Measurements from ENCODE around the gene NDUFA1. TPM values are rescaled to one million over a fixed set of nuclear protein-coding genes. Genes with fewer than 3 reads are reported as not detected.

Gene NDUFA1
- total and polyA plus RNA-seq, 2 of the 13 experiments (the other 11 are each of a cell fraction or from before 2014, with no cell fraction given), result 150 to 167 TPM

- Histone ChIP-seq H3K9me3 (ENCODE audit: low read length) (no peaks in the 10 kb centered on the region), H3K4me1 (ENCODE audit: insufficient read depth, low read length) (peaks cover 4% of the 10 kb centered on the region; the same call in 1 of the 2 replicates), H2AFZ (ENCODE audit: low read length) (no peak overlapping the region), H3K79me2 (ENCODE audit: insufficient read depth, low read length) (peaks cover 36% of the 10 kb centered on the region), H3K27ac (ENCODE audit: extremely low read length, insufficient read depth, low read length) (peak overlapping the region; percentile 99), H4K20me1 (ENCODE audit: insufficient read depth, low read length) (no peaks in the 10 kb centered on the region), H3K36me3 (replicated peaks in 1 of 2; ENCODE audit: control insufficient read depth in 1 of 2, insufficient read depth in 2 of 2, low read length in 2 of 2) (0 out of 5 replicates have a peak, but pooled peaks cover 0 to 5% of the 10 kb centered on the region in 2 experiments), H3K9ac (ENCODE audit: insufficient read depth, low read depth, low read length) (peak overlapping the region; percentile 96), H3K4me2 (ENCODE audit: low read depth, low read length) (peak overlapping the region; percentile 74), H3K27me3 (ENCODE audit: control insufficient read depth in 1 of 2, insufficient read depth in 2 of 2, low read length in 2 of 2) (no peaks in the 10 kb centered on the region; a peak in 1 of 5 replicates), H3K4me3 (replicated peaks in 1 of 3; ENCODE audit: insufficient read depth in 1 of 3, low read depth in 2 of 3, low read length in 3 of 3) (peak overlapping the region; percentile 70 to 82 (median 74))
- ChIA-PET CTCF (ENCODE audit: low intra/inter-chr PET ratio, low total read pairs) (no interaction called here), POLR2A (interaction anchor here (1.0 to 3.7 kb wide), 4 partner anchors 19 to 86 kb away, joined by 4 to 42 read pairs (median 16); partner anchors contain the start of genes RPL39 and UPF3B)
- ATAC-seq, result peak; percentile 58
- in situ Hi-C loops (cut with HindIII; ENCODE audit: extremely low pct_ligation_motif_present, low pct_unique_long_range_greater_than_20kb), result no loop called here
- intact Hi-C loops (cut with micrococcal nuclease; ENCODE audit: unreplicated experiment), result loop anchor here (2.0 kb wide), 2 partner anchors 18 to 80 kb away; partner anchors contain the start of genes RPL39 and UPF3B
- TF ChIP-seq ZNF317 (CRISPR knock-in tag; IDR thresholded peaks at IDR 0.05) (0 out of 2 replicates have a peak, but pooled peaks have one; percentile 16), ISL2 (CRISPR knock-in tag; IDR thresholded peaks at IDR 0.05) (no peak)
- FAIRE-seq, result no peak
- DNase-seq (ENCODE audit: low spot score), result no peak
- 0% methylated on average over 10 of the region's 26 CpGs for WGBS (ENCODE audit: low lambda C conversion rate)
- BruUV-seq (replicated peaks), result TSS peak; percentile 89
These were observed 410 bp upstream of the NDUFA1 start for GRCh38 chrX:119871245-119871598.

- no peak for ATAC-seq
- Histone ChIP-seq H3K27ac (ENCODE audit: extremely low read length, insufficient read depth, low read length) (no peak overlapping the region), H3K4me3 (replicated peaks in 1 of 3; ENCODE audit: insufficient read depth in 1 of 3, low read depth in 2 of 3, low read length in 3 of 3) (no peak overlapping the region), H3K9me3 (ENCODE audit: low read length) (no peaks in the 10 kb centered on the region), H3K4me2 (ENCODE audit: low read depth, low read length) (no peak overlapping the region), H3K4me1 (ENCODE audit: insufficient read depth, low read length) (no peaks in the 10 kb centered on the region), H3K27me3 (ENCODE audit: control insufficient read depth in 1 of 2, insufficient read depth in 2 of 2, low read length in 2 of 2) (no peaks in the 10 kb centered on the region), H3K36me3 (replicated peaks in 1 of 2; ENCODE audit: control insufficient read depth in 1 of 2, insufficient read depth in 2 of 2, low read length in 2 of 2) (peaks cover 0 to 5% of the 10 kb centered on the region in 2 experiments; a peak in 1 of 5 replicates), H3K79me2 (ENCODE audit: insufficient read depth, low read length) (no peaks in the 10 kb centered on the region), H4K20me1 (ENCODE audit: insufficient read depth, low read length) (no peaks in the 10 kb centered on the region), H2AFZ (ENCODE audit: low read length) (no peak overlapping the region), H3K9ac (ENCODE audit: insufficient read depth, low read depth, low read length) (no peak overlapping the region)
- FAIRE-seq, result no peak
- no peak for DNase-seq (ENCODE audit: low spot score)
- CTCF ChIA-PET (ENCODE audit: low intra/inter-chr PET ratio, low total read pairs), result no interaction called here
- WGBS (ENCODE audit: low lambda C conversion rate), result 100% methylated on average over 2 of the region's 2 CpGs
- in situ Hi-C loops (cut with HindIII; ENCODE audit: extremely low pct_ligation_motif_present, low pct_unique_long_range_greater_than_20kb) (no loop called here), intact Hi-C loops (cut with micrococcal nuclease; ENCODE audit: unreplicated experiment) (no loop called here)
- no TSS peak for BruUV-seq (replicated peaks)
- TF ChIP-seq SALL1 (CRISPR knock-in tag; IDR thresholded peaks at IDR 0.05), result no peak
- POLR2A ChIA-PET, result no interaction called here
These were observed 7.1 kb downstream of the NDUFA1 start for GRCh38 chrX:119878740-119879139.

Measured in HepG2 (cell line).